Cardiac septum (tissue), 1 donor: ENCODE data around the gene ITGA11. TPM values are rescaled to one million over a fixed set of nuclear protein-coding genes. Genes with fewer than 3 reads are reported as not detected.
A peak's percentile ranks its signal among the peaks of the same experiment; 100 is the strongest.

ENCODE experiments used
- DNase-seq: peaks from one replicate; pipeline ENCODE4 v3.0.0-alpha.2; 2020; ENCODE audit warnings: low spot score
- intact Hi-C: fragments of 100-400 bp; cut with DNase I; formaldehyde crosslinking; loops from one replicate; pipeline ENCODE4 v1.14.0; 2022
- total RNA-seq: library from RNA; stranded (reverse); fragmentation: NEBNext Ultra II Directional; extraction: Animal tissue kit (Norgen Biotek cat#: 25700); gene quantifications from one replicate; pipeline ENCODE4 v1.2.1, GENCODE V29; 2021
- donor health status: DM: no; HTN: no; CAD: no.

ITGA11 gene
- total RNA-seq, 1 donor from 2014 or later, result 9.3 TPM

DNA sequence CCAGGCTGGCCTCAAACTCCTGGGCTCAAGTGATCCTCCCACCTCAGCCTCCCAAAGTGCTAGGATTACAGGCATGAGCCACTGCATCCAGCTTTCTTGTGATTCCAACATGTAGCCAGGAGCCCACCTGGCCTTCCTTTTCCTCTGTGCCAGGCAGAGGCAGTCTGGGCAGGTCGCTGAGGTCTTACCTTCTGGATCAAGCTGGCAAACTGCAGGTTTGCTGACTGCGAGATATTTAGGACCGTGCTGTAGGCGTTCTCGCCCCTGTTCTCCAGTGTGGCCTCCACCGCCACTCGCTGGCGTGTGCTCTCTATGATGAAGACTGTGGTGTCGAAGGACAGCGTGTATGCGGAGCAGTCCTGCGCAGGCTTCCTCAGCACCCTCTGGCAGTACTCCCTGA is 112.0 kb downstream of the ITGA11 start:
- intact Hi-C loops, result no loop called here

DNA sequence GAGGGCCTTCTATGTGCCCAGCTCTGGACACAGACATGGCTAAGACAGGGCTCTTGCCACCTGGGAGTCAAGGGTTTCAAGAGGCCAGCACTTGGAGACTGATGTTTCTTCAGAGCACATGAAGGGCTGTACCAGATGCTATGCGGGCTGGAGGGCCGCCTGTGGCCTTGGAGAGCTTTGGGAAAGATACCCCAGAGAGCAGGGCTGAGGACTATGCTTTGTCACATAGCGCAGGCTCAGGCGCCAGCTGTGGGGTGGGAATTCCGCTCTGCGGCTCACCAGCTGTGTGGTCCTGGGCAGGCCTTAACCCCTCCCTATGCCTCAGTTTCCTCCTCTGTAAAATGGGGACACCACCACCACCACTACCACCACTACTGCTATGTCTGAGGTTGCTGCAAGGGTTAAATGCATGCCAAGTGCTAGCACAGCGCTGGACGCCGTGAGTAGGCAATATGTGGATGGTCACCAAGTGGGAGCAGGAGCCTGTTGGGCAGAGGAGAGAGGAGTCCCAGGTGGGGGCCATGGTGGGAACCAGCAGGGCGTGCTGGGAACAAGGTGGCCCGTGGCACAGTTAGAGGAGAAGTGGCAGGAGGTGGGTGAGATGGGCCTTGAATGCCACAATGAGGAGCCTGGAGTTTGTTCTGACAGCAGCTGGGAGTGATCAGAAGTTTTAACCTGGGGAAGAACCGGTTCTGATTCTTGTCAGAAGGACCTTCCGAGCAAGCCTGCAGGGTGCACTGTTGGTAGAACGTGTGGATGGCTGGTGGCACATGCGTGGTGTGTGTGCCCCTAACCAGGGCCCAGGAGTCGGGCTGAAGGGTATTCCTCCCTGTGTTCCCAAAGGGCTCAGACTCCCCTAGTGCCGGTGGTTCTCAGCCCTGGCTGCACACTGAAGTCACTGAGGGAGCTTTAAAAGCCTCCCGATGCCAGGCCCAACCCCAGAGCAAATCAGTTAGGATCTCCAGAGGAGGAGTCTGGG is 112.7 kb downstream of the ITGA11 start:
- intact Hi-C loops, result no loop called here
- DNase-seq, result peak; percentile 55

More for the DNA sequence above, 112.0 kb downstream of the ITGA11 start:
- no peak for DNase-seq

DNA sequence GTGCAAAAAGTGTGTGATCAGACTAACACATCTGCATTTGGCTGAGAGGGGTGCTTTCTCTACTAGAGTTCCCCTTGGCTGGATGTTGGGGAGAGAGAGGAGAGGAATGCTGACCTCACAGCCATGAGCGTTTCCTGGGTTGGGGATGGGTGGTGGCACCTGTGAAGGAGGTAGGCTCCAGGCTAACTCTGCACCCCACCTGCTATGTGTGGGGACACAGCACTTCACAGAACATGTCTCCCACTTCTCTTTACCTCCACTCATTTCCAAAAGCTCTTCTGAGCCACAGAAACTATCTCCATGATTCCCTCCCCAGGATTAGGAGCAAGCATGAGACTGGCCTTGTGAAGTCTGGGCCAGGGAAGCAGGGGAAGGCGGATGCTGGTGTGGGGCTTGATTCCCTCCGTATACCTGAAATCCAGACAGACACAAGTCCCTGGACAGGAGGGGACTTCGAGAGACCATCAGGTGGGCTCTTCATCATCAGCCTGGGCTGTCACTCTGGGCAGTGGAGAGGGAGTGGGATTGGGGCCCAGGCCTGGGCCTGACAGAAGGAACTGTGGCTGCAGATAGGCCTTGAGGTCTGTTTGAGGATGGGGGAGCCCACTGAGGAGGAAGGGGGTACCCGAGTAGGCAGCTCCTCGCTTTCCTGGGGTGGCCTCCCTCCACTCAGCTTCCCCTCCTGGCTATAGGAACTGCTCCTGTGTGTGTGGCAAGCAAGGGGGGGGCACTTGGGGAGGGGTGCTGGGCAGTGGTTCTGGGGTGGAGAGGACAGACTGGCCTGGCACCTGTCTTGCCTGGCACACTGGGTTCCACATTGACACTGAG is 113.7 kb downstream of the ITGA11 start:
- intact Hi-C loops, result no loop called here
- DNase-seq, result peak; percentile 57

DNA sequence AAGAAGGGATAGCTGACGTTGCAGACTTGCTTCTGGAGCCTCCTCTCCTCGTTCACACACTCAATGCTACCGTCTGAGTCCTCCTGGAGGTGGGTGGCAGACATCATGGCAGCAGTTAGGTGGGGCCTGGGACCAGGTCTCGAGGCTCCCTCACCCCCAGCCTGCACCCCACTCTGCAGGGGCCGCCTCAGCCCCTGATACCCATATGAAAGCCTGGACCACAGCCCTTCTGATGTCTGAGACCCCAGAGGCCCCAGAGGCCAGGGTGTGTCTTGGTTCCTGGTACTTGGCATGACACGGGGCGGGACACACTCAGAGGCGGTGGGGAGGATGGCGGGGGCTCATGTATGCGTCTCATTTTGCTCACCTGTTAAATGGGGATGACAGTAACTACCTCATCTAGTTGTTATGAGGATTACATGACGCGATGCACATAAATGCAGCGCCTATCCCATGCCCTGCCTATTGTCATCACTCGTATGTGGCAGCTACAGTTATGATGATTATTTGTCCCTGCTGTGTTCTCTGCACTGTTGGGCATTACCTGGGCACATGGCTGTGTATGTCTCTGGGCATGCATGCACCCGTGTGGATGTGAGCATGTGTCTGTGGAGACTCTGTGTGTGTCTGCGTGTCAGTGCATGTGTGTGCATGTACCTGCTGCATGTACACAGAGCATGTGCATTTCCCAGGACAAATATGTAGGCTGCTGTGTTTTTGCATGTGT is 114.5 kb downstream of the ITGA11 start:
- peak; percentile 60 for DNase-seq
- intact Hi-C loops, result no loop called here

DNA sequence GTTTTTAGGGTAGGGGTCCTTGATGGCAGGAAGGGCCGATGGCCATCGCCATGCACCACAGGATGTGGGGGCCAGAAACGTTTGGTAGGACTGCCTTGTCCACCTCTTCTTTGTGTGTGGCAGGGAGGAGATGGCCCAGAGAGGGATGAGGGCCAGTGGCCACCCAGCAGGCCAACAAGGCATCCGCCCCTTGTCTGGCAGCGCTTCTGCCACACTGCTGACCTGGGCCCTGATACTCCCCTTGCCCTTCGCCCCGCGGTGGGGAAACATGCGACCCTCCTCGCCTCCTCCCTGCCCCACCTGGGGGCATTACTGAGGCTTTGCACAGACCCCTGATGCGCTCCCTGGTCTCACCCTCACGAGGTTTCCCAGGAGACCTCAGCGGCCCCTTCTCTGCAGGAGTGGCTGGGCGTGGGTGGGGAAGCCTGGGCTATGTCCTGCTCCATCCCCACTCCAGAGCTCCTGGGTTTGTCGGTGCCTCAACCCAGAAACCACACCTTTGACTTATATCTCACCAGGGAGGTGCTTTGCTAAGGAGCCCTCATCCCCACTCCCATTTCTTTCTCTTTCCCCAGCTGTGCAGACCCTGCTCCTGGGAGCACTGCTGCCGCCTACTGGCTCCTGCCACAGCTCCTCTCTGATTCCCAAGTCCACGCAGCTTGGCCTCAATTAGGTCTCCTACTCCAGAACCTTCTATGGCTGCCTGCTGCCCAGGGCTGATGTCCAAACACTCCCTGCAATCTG is 115.7 kb downstream of the ITGA11 start:
- intact Hi-C loops, result no loop called here
- peak; percentile 75 for DNase-seq

DNA sequence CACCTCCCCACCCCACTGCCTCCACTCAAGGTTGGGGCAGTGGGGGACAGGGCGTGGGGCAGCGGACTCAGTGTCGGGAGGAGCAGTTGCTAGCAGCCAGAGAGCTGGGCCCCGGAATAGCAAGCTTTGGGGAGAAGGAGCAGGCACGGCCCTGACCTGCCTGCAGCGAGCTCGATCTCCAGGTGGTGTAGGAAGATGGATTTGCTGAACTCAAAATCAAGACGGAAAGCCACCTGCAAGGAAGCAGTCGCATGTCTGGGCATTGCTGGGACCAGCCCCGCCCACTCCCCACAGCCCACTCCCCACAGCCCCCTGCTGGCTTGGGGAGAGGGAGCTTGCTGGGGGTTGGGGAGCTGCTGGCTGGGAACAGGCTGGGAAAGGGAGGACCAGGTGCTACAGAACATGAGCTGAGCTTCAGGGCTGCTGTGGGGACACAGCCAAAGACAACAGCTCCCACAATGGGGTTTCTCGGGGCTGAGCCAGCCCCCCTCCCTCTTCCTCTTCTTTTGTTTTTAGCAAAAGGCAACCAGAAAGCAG is 116.4 kb downstream of the ITGA11 start:
- peak; percentile 69 for DNase-seq
- intact Hi-C loops, result no loop called here

DNA sequence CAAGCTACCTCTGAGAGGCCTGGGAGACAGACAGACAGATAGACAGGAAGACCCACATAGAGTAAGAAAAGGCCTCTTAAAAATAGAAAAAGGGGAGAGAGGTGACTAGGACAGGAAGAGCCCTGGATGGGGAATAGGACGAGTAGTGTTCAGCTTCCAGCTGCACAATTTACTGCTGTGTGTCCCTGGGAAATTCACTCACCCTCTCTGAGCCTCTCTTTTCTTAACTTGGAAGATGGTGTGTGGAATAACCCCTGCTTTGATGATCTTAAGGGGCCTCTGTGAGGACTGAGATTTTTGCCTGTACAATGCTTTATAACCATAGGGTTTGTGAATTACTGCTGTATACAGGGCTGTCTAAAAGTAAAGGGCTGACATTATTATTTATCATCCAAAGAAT is 116.9 kb downstream of the ITGA11 start:
- intact Hi-C loops, result no loop called here
- peak; percentile 5 for DNase-seq

DNA sequence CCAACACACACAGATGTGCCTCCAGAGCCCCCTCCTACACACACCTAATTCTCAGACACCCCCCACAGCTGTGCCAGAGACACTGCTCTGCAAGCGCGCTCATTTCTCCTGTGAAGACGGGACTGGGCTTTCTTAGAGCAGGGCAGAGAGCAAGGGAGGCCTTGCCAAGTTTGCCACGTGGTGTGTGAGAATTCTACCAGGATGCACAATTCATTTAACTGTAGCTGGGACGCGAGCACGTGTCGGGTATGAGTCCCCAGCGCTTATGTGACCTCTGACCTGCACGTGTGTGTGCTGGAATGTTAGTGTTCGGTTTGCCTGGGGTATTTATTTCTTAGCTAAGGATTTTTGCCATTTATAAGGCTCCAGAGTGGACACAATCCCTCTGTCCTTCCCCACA is 117.4 kb downstream of the ITGA11 start:
- peak; percentile 15 for DNase-seq
- intact Hi-C loops, result no loop called here

DNA sequence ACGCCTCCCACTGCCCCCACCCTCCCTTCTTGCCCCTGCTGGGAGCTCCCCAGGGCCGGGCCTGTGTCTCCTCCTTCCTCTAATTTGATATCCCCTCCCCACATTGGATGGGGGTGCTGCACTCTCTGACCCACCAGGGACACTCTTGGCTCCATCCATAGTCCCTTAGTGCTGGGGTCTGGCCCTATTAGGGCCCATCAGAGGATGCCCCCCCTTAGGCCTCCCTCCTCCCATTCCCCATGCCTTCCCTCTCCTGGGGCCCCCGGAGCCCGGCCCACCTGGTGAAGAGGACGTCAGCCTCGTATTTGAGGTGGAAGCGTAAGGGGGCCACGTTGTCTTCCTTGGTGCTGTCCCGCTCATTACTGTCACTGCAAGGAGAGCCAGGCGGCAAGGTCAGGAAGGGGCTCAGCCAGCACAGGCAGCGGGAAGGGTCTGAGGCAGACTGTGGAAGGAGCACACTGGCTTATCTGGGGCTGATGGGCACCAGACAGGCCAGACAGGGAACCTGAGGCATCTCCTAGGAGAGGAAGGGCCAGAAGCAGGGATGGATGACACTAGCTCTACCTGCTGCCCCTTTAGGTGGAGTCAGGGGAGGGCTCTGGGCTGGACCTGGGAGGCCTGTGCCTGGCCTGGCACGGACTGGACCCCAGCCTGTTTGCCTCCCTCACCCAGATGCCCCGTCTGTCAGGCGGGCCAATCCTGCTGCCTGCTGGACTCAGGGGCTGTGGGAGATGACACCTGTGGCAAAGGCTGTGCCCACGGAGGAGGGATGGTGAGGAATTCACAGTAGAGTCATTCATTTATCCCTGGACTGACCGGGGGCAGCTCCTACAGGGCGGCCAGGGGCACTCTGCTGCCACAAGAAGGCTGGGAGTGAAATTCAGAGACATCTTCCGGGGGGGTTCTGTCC is 118.2 kb downstream of the ITGA11 start:
- intact Hi-C loops, result no loop called here
- peak; percentile 67 for DNase-seq

DNA sequence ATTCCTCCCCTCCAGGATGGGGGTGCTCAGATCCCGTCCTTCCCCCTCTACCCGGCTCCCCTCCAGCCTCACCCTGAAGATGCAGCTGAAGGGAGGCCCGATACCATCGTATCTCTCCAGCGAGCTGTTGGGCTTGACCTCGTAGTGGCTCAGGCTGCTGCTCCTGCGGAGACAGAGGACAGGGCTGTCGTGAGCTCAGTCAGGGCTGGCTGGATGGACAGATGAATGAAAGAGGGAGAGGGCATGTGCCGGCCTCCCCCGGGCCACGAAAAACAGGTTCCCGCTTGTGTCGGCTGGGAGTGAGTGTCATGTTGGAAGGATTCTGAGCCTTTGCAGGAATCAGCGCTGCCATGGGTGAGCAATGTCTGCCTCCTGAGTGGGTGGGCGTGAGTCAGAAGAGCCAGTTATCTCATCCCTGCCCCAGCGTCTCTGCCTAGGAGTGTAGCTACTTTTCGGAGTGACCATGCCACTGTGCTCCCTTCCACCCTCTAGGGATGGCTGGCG is 119.2 kb downstream of the ITGA11 start:
- intact Hi-C loops, result no loop called here
- peak; percentile 70 for DNase-seq

DNA sequence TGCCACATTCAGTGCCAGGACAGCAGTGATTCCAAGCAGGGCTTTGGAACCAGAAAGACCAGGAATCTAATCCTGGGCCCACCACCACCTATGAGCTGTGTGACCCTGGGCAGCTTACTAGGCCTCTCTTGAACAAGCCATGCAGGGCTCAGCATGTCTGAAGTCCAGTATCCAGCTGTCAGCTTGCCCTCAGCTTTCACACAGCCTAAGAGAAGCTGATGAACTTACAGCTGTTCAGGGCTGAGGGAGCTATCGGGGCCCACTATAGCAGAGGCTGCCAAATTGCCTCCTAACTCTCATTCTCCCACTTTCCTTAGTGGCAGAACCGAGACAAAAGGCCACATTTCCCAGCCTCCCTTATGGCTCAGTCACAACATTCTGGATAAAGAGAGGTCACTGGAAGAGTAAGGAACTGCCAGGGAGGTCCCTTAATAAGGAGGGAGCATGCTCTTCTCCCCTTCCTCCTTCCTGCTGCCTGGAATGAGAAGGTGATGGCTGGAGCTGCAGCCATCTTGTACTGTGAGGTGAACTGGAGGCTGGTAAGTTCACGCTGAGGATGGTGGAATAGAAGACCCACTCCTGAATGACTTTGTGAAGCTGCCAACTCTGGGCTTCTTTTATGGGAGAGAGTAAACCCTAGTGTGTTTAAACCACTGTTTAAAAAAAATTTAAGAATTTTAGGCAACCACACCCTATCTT is 120.0 kb downstream of the ITGA11 start:
- DNase-seq, result no peak
- intact Hi-C loops, result loop anchor here (2.0 kb wide), 1 partner anchor 231 kb away; no protein-coding TSS in a partner anchor

DNA sequence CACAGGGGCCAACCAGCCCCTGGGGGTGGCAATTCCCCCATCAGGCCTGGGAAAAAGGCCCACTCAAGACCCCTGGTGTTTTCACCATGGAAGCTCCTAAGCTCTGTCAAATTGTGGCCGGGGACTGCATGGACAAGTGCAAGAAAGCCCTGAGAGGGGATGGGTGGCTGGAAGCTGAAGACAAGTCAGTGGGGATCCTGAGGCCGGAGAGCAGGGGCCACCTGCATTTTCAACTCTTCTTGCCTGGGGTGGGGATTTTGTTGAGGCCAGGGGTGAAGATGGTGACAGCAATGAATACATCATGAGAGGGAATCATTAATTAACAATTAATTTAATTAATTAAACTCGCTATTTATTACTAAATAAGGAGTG is 120.5 kb downstream of the ITGA11 start:
- DNase-seq, result no peak
- intact Hi-C loops, result loop anchor here (2.0 kb wide), 1 partner anchor 231 kb away; no protein-coding TSS in a partner anchor

DNA sequence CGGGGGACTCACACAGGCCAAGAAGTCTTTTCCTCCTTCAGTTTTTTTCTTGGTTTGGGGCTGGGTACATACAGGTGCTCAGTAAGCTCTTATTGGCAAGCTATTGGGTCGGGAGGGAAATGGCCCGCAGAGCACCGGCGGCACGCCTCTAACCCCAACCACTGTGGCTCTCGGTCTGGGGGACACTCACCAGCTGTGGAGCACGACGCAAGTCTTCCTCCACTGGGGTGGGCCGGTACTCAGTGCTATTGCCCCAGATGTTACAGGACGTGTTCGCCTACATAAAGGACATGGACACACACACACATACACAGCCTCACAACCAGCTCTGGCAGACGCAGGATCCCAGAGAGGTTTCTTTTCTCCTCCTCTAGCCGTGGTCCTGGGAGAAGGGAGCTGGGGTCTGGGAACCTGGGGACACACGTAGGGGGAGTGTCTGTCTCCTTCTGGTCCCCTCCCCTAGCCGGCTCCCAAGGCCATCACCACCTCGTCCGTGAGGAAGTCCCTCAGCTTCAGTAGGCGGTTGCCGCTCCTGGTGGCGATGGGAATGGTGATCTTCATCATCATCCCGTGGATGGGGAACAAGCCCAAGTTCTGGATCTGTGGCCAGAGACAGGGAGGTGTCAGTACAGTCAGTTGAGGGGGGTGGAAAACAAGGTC is 121.0 kb downstream of the ITGA11 start:
- no peak for DNase-seq

DNA sequence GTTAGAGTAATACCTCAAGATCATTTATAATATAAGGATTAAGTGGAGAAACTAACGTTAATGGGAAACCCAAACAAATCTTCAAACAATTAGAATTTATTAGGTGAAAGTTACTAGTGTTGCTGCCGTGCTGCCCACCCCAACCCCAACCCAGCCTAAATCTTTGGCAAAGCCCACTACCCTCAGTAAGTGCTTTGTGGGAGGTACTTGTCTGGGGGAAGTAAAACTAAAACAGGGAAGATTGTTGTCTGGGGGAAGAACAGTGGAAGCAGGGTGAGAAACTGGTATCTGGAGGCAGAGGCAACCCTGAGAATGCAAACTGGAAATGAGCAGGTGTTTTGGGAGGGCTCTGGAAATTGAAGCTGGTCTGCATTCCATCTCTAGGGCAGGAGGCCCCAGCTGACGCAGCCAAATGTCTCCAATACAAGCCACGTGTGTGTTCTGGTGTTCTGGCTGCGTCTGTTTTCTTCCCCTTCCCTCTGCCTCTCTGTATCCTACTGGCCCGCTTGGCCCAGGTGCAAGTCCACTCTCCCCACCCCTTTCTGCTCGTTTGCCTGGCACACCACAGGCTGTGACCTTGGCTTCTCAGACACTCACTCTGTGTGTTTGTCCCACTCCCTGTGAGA is 121.7 kb downstream of the ITGA11 start:
- DNase-seq, result no peak
- intact Hi-C loops, result loop anchor here (2.0 kb wide), 1 partner anchor 233 kb away; no protein-coding TSS in a partner anchor

More for the DNA sequence above, 121.0 kb downstream of the ITGA11 start:
- intact Hi-C loops, result loop anchor here (2.0 kb wide), 1 partner anchor 232 kb away; no protein-coding TSS in a partner anchor

DNA sequence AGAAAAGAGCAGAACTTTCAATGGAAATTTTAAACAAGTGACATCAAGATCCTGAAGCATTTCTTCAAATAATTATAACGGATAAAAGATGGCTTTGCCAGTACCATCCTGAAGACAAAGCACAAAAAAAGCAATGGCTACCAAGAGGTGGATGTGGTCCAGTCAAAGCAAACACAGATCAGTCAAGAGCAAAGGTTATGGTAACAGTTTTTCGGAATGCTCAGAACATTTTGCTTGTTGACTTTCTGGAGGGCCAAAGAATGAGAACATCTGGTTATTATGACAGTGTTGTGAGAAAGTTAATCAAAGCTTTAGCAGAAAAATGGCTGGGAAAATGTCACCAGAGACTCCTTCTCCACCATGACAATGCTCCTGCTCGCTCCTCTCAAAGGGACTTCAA is 122.9 kb downstream of the ITGA11 start:
- no peak for DNase-seq
- intact Hi-C loops, result loop anchor here (5.0 kb wide), 2 partner anchors 58 to 368 kb away; no protein-coding TSS in a partner anchor
